ENCODE results near the gene DDHD1. TPM values are rescaled to one million over a fixed set of nuclear protein-coding genes. Genes with fewer than 3 reads are reported as not detected.

DDHD1 gene
- polyA plus RNA-seq, 1 of the 3 experiments (the other 2 are of a cell fraction): 1.9 TPM

GRCh38 chr14:53037016-53037415, 116.1 kb downstream of the DDHD1 start:
- Histone ChIP-seq H4K20me1 (ENCODE audit: insufficient read depth) (no peaks in the 10 kb centered on the region), H3K9ac (no peak overlapping the region), H3K9me2 (no peaks in the 10 kb centered on the region), H3F3A (replicated peaks; ENCODE audit: insufficient read depth) (peaks cover 8% of the 10 kb centered on the region), H3K27ac (ENCODE audit: low read depth in 2 of 2, low read length in 1 of 2) (no peak overlapping the region), H3K36me3 (replicated peaks in 1 of 2; ENCODE audit: control insufficient read depth in 1 of 2, insufficient read depth in 2 of 2, low read length in 1 of 2) (peaks cover 0 to 17% of the 10 kb centered on the region in 2 experiments), H3K79me2 (ENCODE audit: insufficient read depth) (no peaks in the 10 kb centered on the region), H2AFZ (ENCODE audit: low read depth) (no peak overlapping the region), H3K4me1 (ENCODE audit: control insufficient read depth in 1 of 2, insufficient read depth in 2 of 2, low read depth in 1 of 2, low read length in 1 of 2) (peaks cover 0 to 17% of the 10 kb centered on the region in 2 experiments; a peak in 3 of 4 replicates), H3K9me3 (no peaks in the 10 kb centered on the region), H3K27me3 (ENCODE audit: insufficient read depth) (no peaks in the 10 kb centered on the region), H3K4me2 (no peak overlapping the region), H3K4me3 (ENCODE audit: low read depth in 2 of 2, low read length in 1 of 2) (no peak overlapping the region)
- DNase-seq: no peak
- WGBS (ENCODE audit: low lambda C conversion rate): 100% methylated on average over 1 of the region's 1 CpG
- CTCF ChIA-PET: no interaction called here
- TF ChIP-seq EP300 (IDR thresholded peaks at IDR 0.05; ENCODE audit: borderline replicate concordance in 1 of 2, low read depth in 1 of 2, low read length in 1 of 2) (no peak), TCF12 (IDR thresholded peaks at IDR 0.05) (no peak), CTCF (IDR thresholded peaks at IDR 0.05) (no peak), NRF1 (IDR thresholded peaks at IDR 0.05; ENCODE audit: low read depth, low read length) (no peak), NFIC (IDR thresholded peaks at IDR 0.05; ENCODE audit: borderline replicate concordance) (no peak), RCOR1 (IDR thresholded peaks at IDR 0.05; ENCODE audit: low read length) (no peak), MXI1 (IDR thresholded peaks at IDR 0.05; ENCODE audit: low read depth, low read length) (no peak), ELF1 (IDR thresholded peaks at IDR 0.05) (no peak), USF1 (IDR thresholded peaks at IDR 0.05; ENCODE audit: borderline replicate concordance, low read depth) (no peak)
- TF ChIP-seq, protein P1, sequence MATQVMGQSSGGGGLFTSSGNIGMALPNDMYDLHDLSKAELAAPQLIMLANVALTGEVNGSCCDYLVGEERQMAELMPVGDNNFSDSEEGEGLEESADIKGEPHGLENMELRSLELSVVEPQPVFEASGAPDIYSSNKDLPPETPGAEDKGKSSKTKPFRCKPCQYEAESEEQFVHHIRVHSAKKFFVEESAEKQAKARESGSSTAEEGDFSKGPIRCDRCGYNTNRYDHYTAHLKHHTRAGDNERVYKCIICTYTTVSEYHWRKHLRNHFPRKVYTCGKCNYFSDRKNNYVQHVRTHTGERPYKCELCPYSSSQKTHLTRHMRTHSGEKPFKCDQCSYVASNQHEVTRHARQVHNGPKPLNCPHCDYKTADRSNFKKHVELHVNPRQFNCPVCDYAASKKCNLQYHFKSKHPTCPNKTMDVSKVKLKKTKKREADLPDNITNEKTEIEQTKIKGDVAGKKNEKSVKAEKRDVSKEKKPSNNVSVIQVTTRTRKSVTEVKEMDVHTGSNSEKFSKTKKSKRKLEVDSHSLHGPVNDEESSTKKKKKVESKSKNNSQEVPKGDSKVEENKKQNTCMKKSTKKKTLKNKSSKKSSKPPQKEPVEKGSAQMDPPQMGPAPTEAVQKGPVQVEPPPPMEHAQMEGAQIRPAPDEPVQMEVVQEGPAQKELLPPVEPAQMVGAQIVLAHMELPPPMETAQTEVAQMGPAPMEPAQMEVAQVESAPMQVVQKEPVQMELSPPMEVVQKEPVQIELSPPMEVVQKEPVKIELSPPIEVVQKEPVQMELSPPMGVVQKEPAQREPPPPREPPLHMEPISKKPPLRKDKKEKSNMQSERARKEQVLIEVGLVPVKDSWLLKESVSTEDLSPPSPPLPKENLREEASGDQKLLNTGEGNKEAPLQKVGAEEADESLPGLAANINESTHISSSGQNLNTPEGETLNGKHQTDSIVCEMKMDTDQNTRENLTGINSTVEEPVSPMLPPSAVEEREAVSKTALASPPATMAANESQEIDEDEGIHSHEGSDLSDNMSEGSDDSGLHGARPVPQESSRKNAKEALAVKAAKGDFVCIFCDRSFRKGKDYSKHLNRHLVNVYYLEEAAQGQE (IDR thresholded peaks at IDR 0.05; ENCODE audit: low read depth, low read length): no peak
- TF ChIP-seq, protein P2, sequence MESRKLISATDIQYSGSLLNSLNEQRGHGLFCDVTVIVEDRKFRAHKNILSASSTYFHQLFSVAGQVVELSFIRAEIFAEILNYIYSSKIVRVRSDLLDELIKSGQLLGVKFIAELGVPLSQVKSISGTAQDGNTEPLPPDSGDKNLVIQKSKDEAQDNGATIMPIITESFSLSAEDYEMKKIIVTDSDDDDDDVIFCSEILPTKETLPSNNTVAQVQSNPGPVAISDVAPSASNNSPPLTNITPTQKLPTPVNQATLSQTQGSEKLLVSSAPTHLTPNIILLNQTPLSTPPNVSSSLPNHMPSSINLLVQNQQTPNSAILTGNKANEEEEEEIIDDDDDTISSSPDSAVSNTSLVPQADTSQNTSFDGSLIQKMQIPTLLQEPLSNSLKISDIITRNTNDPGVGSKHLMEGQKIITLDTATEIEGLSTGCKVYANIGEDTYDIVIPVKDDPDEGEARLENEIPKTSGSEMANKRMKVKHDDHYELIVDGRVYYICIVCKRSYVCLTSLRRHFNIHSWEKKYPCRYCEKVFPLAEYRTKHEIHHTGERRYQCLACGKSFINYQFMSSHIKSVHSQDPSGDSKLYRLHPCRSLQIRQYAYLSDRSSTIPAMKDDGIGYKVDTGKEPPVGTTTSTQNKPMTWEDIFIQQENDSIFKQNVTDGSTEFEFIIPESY (IDR thresholded peaks at IDR 0.05; ENCODE audit: borderline replicate concordance, low read depth): no peak
- POLR2A ChIA-PET: no interaction called here

Measured in SK-N-SH (cell line).